Measurements from ENCODE around the gene LY86. TPM values are rescaled to one million over a fixed set of nuclear protein-coding genes. Genes with fewer than 3 reads are reported as not detected.

LY86 gene
- total RNA-seq, 1 experiment from 2014 or later = not detected

DNA sequence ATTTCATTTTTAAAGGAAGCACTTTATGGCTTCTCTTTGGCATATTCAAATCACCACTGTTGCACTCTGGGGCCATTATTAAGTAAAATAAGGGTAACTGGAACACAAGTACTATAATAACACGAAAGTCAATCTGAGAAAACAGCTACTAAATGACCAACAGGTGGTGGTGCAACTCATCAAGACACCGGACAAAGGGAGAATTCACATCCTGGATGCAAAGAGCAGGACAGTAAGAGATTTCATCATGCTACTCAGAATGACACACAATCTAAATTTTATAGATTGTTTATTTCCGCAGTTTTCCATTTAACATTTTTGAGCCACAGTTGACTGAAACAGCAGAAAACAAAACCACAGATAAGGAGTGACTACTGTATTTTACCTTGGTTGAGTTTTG, 27.6 kb upstream of the LY86 start:
- no peak overlapping the region for H2AFZ ChIP-seq (ENCODE audit: low read length)
- no peaks in the 10 kb centered on the region for H3K27me3 ChIP-seq (ENCODE audit: insufficient read depth, low read length)
- no peak overlapping the region for H4K91ac ChIP-seq (ENCODE audit: insufficient read length, low read depth, low read length)
- H3K56ac ChIP-seq (ENCODE audit: insufficient read length, low read depth, low read length) = no peak overlapping the region
- H2BK12ac ChIP-seq (ENCODE audit: insufficient read length, low read depth, low read length) = no peak overlapping the region
- no peak overlapping the region for H3K9ac ChIP-seq (ENCODE audit: extremely low read depth, insufficient read length, low read length)
- Mint-ChIP-seq H3K4me3 (no peak overlapping the region), H3K27ac (no peak overlapping the region), H3K9me3 (peaks cover 9 to 15% of the 10 kb centered on the region in 2 experiments), H3K4me1 (peaks cover 0 to 2% of the 10 kb centered on the region in 2 experiments; a peak in 2 of 4 replicates), H3K27me3 (ENCODE audit: low read depth) (peaks cover 2% of the 10 kb centered on the region; the same call in 1 of the 2 replicates), H3K36me3 (ENCODE audit: insufficient read depth in 1 of 3, low read depth in 3 of 3) (peaks cover 0 to 5% (median 4%) of the 10 kb centered on the region in 3 experiments; a peak in 4 of 7 replicates)
- TF ChIP-seq, protein P1, sequence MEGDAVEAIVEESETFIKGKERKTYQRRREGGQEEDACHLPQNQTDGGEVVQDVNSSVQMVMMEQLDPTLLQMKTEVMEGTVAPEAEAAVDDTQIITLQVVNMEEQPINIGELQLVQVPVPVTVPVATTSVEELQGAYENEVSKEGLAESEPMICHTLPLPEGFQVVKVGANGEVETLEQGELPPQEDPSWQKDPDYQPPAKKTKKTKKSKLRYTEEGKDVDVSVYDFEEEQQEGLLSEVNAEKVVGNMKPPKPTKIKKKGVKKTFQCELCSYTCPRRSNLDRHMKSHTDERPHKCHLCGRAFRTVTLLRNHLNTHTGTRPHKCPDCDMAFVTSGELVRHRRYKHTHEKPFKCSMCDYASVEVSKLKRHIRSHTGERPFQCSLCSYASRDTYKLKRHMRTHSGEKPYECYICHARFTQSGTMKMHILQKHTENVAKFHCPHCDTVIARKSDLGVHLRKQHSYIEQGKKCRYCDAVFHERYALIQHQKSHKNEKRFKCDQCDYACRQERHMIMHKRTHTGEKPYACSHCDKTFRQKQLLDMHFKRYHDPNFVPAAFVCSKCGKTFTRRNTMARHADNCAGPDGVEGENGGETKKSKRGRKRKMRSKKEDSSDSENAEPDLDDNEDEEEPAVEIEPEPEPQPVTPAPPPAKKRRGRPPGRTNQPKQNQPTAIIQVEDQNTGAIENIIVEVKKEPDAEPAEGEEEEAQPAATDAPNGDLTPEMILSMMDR (conservative IDR thresholded peaks at IDR 0.05) = no peak; the same call in 2 of the 3 replicates
- no peaks in the 10 kb centered on the region for H3K9me3 ChIP-seq (ENCODE audit: control insufficient read depth, low read depth, low read length)
- no peak overlapping the region for H3K18ac ChIP-seq (ENCODE audit: insufficient read length, low read depth, low read length)
- no CpG with 5 or more reads among the region's 3 CpGs for WGBS (ENCODE audit: extremely low coverage, insufficient read length, low lambda C conversion rate)
- H3K4ac ChIP-seq (ENCODE audit: low read depth, low read length) = no peak overlapping the region
- no peak overlapping the region for H2BK5ac ChIP-seq (ENCODE audit: insufficient read length, low read length)
- no peak overlapping the region for H3T11ph ChIP-seq (ENCODE audit: low read length)
- H2AK5ac ChIP-seq (ENCODE audit: insufficient read length, low read length) = no peak overlapping the region
- no peaks in the 10 kb centered on the region for H3K79me2 ChIP-seq (ENCODE audit: insufficient read depth, low read length)
- no peak overlapping the region for H4K8ac ChIP-seq (replicated peaks; ENCODE audit: insufficient read length, low read depth, low read length)
- no peaks in the 10 kb centered on the region for H3K23me2 ChIP-seq (ENCODE audit: insufficient read length, low read depth, low read length, poor library complexity, severe bottlenecking)
- H4K5ac ChIP-seq (ENCODE audit: insufficient read length, low read depth, low read length) = no peak overlapping the region
- no peak overlapping the region for H3K27ac ChIP-seq (ENCODE audit: insufficient read length, low read depth, low read length)
- H3K4me1 ChIP-seq (ENCODE audit: insufficient read depth, low read length) = no peaks in the 10 kb centered on the region
- H3K4me2 ChIP-seq (ENCODE audit: insufficient read depth, insufficient read length, low read length) = no peak overlapping the region
- no peak overlapping the region for H2BK120ac ChIP-seq (ENCODE audit: low read depth, low read length, poor library complexity, severe bottlenecking)
- H3K79me1 ChIP-seq (ENCODE audit: insufficient read depth, low read depth, low read length, poor library complexity, severe bottlenecking) = no peaks in the 10 kb centered on the region
- no peak overlapping the region for H2BK20ac ChIP-seq (ENCODE audit: low read depth, low read length, poor library complexity, severe bottlenecking)
- H3K23ac ChIP-seq (ENCODE audit: insufficient read length, low read depth, low read length) = no peak overlapping the region
- H3K14ac ChIP-seq (ENCODE audit: insufficient read depth, low read length) = no peak overlapping the region
- H2BK15ac ChIP-seq (ENCODE audit: low read depth, low read length) = no peak overlapping the region
- no peaks in the 10 kb centered on the region for H4K20me1 ChIP-seq (ENCODE audit: control insufficient read depth, insufficient read depth, insufficient read length)
- DNase-seq = no peak

Measured in H9 (cell line).